ENCODE data around the gene VPS33A. TPM values are rescaled to one million over a fixed set of nuclear protein-coding genes. Genes with fewer than 3 reads are reported as not detected.

The VPS33A gene
- total RNA-seq (2022; extraction: Qiagen RNA extraction; ENCODE audit: low read depth), result 18.4 to 20.1 TPM (median 19.5 TPM) in 5 replicates

GRCh38 chr12:122266230-122266901 lies at the start of gene VPS33A:
TSS of gene VPS33A (minus strand) at chr12:122266494. CDS start at chr12:122266408, 86 bp downstream.

DNA sequence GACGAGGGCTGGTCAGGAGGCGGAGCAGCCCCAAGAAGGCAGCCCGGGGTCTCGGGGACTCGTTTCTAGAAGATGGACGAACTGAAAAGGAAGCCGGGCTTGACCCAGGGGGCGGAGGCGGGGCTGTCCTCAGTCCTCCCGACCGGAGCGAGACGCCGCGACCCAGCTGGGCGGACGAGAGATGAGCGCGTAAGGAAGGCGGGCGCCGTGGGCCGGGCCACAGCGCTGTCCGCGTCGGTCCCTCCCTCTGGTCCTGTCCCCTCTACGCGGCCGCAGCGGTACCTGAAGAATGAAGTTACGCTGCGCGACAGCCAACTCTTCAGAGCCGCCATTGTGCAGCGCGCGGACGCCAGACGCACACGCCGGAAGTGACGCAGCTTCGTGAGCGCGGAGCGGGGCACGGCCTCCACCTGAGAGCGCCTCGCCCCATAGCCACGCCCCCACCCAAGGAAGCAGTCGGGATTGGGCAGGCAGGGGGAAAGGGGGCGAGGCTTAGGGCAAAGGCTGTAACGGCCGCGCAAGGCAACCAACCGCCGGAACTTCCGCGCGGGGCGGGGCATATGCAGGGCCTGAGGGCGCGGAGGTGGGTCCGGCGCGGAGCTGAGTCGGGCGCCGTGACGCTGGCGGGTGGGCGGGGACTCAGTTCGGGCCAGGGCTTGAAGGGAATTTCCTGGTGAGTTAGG lies 40.5 kb downstream of the VPS33A start, which contains the start of gene DIABLO:
Gene DIABLO (minus strand): TSS at position 370 of the 683 bp plus-strand sequence. CDS start 38 bp downstream, at position 332.

GRCh38 chr12:122203301-122204166 lies 62.8 kb downstream of the VPS33A start, which contains the start of gene B3GNT4:
TSS of gene B3GNT4 (plus strand) at chr12:122203709. CDS start at chr12:122204619, 910 bp downstream.

GRCh38 chr12:122182887-122183587 lies 83.3 kb downstream of the VPS33A start, which contains the start of gene LRRC43:
TSS of gene LRRC43 (plus strand) at chr12:122183123. CDS start at chr12:122183145, 22 bp downstream.

Other genes starting within 250 kb of the VPS33A start
- gene BCL7A, start 244.6 kb downstream of the VPS33A start, total RNA-seq (2022; extraction: Qiagen RNA extraction; ENCODE audit: low read depth), result 9.9 to 13.0 TPM (median 11.4 TPM) in 5 replicates
- gene MLXIP, start 187.7 kb downstream of the VPS33A start, total RNA-seq (2022; extraction: Qiagen RNA extraction; ENCODE audit: low read depth), result 22.0 to 31.3 TPM (median 26.0 TPM) in 5 replicates
- gene IL31, start 92.3 kb downstream of the VPS33A start, total RNA-seq (2022; extraction: Qiagen RNA extraction; ENCODE audit: low read depth), result not detected in 5 replicates
- gene LRRC43, start 83.4 kb downstream of the VPS33A start, total RNA-seq (2022; extraction: Qiagen RNA extraction; ENCODE audit: low read depth), result 0.14 to 0.24 TPM (median 0.17 TPM) in 3 of 5 replicates, not detected in the others
- gene B3GNT4, start 62.8 kb downstream of the VPS33A start, total RNA-seq (2022; extraction: Qiagen RNA extraction; ENCODE audit: low read depth), result 0.48 to 0.97 TPM (median 0.63 TPM) in 5 replicates
- gene DIABLO, start 40.4 kb downstream of the VPS33A start, total RNA-seq (2022; extraction: Qiagen RNA extraction; ENCODE audit: low read depth), result 74.4 to 81.2 TPM (median 77.1 TPM) in 5 replicates
- 44.5 to 65.3 TPM (median 49.0 TPM) in 5 replicates for gene CLIP1, start 156.2 kb upstream of the VPS33A start, total RNA-seq (2022; extraction: Qiagen RNA extraction; ENCODE audit: low read depth)
- gene ZCCHC8, start 234.4 kb upstream of the VPS33A start, total RNA-seq (2022; extraction: Qiagen RNA extraction; ENCODE audit: low read depth), result 25.7 to 27.5 TPM (median 26.4 TPM) in 5 replicates

Measured in A549 treated with CpdA at 1 μM for 4 hours (cell line).